HG03108 (cell line): Measurements from ENCODE around the gene FEZ2.

ENCODE experiments used
- ATAC-seq: cut with Tn5 transposase; IDR thresholded peaks from one replicate; pipeline ENCODE4 v1.9.1; 2021; ENCODE audit warnings: moderate library complexity; ENCODE audit not compliant: unreplicated experiment

The FEZ2 gene

GRCh38 chr2:36534275-36534799 lies 63.6 kb downstream of the FEZ2 start:
- ATAC-seq: no peak

- ATAC-seq: no peak
These were observed 67.0 kb downstream of the FEZ2 start for GRCh38 chr2:36530983-36531354.

- peak; percentile 71 for ATAC-seq
These were observed 67.6 kb downstream of the FEZ2 start for GRCh38 chr2:36530178-36530982.

GRCh38 chr2:36528766-36529392 lies 69.1 kb downstream of the FEZ2 start:
- no peak for ATAC-seq

- peak; percentile 53 for ATAC-seq
These were observed 69.7 kb downstream of the FEZ2 start for GRCh38 chr2:36528274-36528673.

GRCh38 chr2:36526226-36526625 lies 71.7 kb downstream of the FEZ2 start:
- no peak for ATAC-seq

GRCh38 chr2:36525245-36525644 lies 72.7 kb downstream of the FEZ2 start:
- no peak for ATAC-seq

GRCh38 chr2:36523153-36523552 lies 74.8 kb downstream of the FEZ2 start:
- no peak for ATAC-seq

GRCh38 chr2:36520431-36520830 lies 77.5 kb downstream of the FEZ2 start:
- no peak for ATAC-seq

- ATAC-seq: no peak
These were observed 81.7 kb downstream of the FEZ2 start for GRCh38 chr2:36516136-36516870.

- ATAC-seq: no peak
These were observed 82.4 kb downstream of the FEZ2 start for GRCh38 chr2:36515538-36515937.

GRCh38 chr2:36513661-36514060 lies 84.3 kb downstream of the FEZ2 start:
- no peak for ATAC-seq

GRCh38 chr2:36512705-36513104 lies 85.3 kb downstream of the FEZ2 start:
- no peak for ATAC-seq

- ATAC-seq: no peak
These were observed 85.9 kb downstream of the FEZ2 start for GRCh38 chr2:36511858-36512603.

GRCh38 chr2:36509075-36509474 lies 88.9 kb downstream of the FEZ2 start:
- no peak for ATAC-seq

- peak; percentile 90 for ATAC-seq
These were observed 90.6 kb downstream of the FEZ2 start for GRCh38 chr2:36507408-36507812.
